ENCODE results near the gene SDF4.

SDF4 gene

GRCh38 chr1:1242461-1243265 lies 10.9 kb upstream of the SDF4 start:
- no peak for DNase-seq (ENCODE audit: low spot score)

GRCh38 chr1:1241588-1242219 lies 9.9 kb upstream of the SDF4 start:
- DNase-seq (ENCODE audit: low spot score): no peak

- DNase-seq (ENCODE audit: low spot score): peak; percentile 33
Measured at GRCh38 chr1:1240822-1241587, 9.2 kb upstream of the SDF4 start.

GRCh38 chr1:1240348-1240732 lies 8.5 kb upstream of the SDF4 start:
- DNase-seq (ENCODE audit: low spot score): no peak

GRCh38 chr1:1239614-1240347 lies 8.0 kb upstream of the SDF4 start:
- no peak for DNase-seq (ENCODE audit: low spot score)

GRCh38 chr1:1239227-1239613 lies 7.4 kb upstream of the SDF4 start:
- DNase-seq (ENCODE audit: low spot score): no peak

- no peak for DNase-seq (ENCODE audit: low spot score)
Measured at GRCh38 chr1:1238702-1239178, 6.9 kb upstream of the SDF4 start.

- DNase-seq (ENCODE audit: low spot score): no peak
Measured at GRCh38 chr1:1237874-1238701, 6.3 kb upstream of the SDF4 start.

- DNase-seq (ENCODE audit: low spot score): no peak
Measured at GRCh38 chr1:1236945-1237873, 5.4 kb upstream of the SDF4 start.

- no peak for DNase-seq (ENCODE audit: low spot score)
Measured at GRCh38 chr1:1236176-1236763, 4.5 kb upstream of the SDF4 start.

- DNase-seq (ENCODE audit: low spot score): no peak
Measured at GRCh38 chr1:1235016-1235744, 3.4 kb upstream of the SDF4 start.

- no peak for DNase-seq (ENCODE audit: low spot score)
Measured at GRCh38 chr1:1234180-1234808, 2.5 kb upstream of the SDF4 start.

- DNase-seq (ENCODE audit: low spot score): no peak
Measured at GRCh38 chr1:1233567-1233892, 1.7 kb upstream of the SDF4 start.

GRCh38 chr1:1232796-1233566 lies 1.2 kb upstream of the SDF4 start:
- DNase-seq (ENCODE audit: low spot score): no peak

- no peak for DNase-seq (ENCODE audit: low spot score)
Measured at GRCh38 chr1:1232208-1232795, 501 bp upstream of the SDF4 start, which contains the start of gene B3GALT6. B3GALT6 (plus strand) TSS chr1:1232237; CDS start chr1:1232279, 42 bp downstream.

GRCh38 chr1:1230656-1231399 lies 973 bp downstream of the SDF4 start:
- peak; percentile 93 for DNase-seq (ENCODE audit: low spot score)

- no peak for DNase-seq (ENCODE audit: low spot score)
Measured at GRCh38 chr1:1229770-1230169, 2.0 kb downstream of the SDF4 start.

All from AG08395 (cell line).